Thyroid gland (tissue), 4 donors: ENCODE results near the gene TLCD4. TPM values are rescaled to one million over a fixed set of nuclear protein-coding genes. Genes with fewer than 3 reads are reported as not detected.

Experiments used
- DNase-seq, 2 donors: peaks; one replicate each; pipeline ENCODE4 v3.0.0-alpha.2; 2019
- H3K27ac ChIP-seq, 3 donors: fragments of 200-600 bp; sonication (generic); 1 replicate in 2 of 3; 2 replicates in 1 of 3; pipeline ENCODE4 v1.5.1; 2016 to 2019; ENCODE audit warnings: mild to moderate bottlenecking in 1 of 3, moderate library complexity in 1 of 3
- H3K27me3 ChIP-seq: fragments of 200-600 bp; sonication (generic); one replicate; pipeline ENCODE4 v1.5.1; 2019
- H3K36me3 ChIP-seq, 2 donors: fragments of 200-600 bp; sonication (generic); one replicate each; pipeline ENCODE4 v1.5.1; 2016 to 2019
- H3K4me1 ChIP-seq, 2 donors: fragments of 200-600 bp; sonication (generic); one replicate each; pipeline ENCODE4 v1.5.1; 2017 to 2019
- H3K4me3 ChIP-seq, 3 donors: fragments of 200-600 bp; sonication (generic); replicated peaks in 1 of 3; 1 replicate in 2 of 3; 2 replicates in 1 of 3; pipeline ENCODE4 v1.5.1; 2016; ENCODE audit warnings: mild to moderate bottlenecking in 1 of 3
- H3K9me3 ChIP-seq: fragments of 200-600 bp; sonication (generic); one replicate; pipeline ENCODE4 v1.5.1; 2017
- POLR2A ChIP-seq, 2 donors: fragments of 450-650 bp; IDR thresholded peaks; one replicate each; pipeline ENCODE4 v1.6.1; 2017; ENCODE audit warnings: antibody characterized with exemption in 2 of 2, mild to moderate bottlenecking in 2 of 2, moderate library complexity in 1 of 2
- WGBS, 2 donors: methylation state at CpG; one replicate each; pipeline ENCODE4 v1.1.5; 2017; 5-methylcytosine and 5-hydroxymethylcytosine counted together
- intact Hi-C: fragments of 100-400 bp; cut with DNase I; formaldehyde crosslinking; loops from one replicate; pipeline ENCODE4 v1.15.1; 2023
- total RNA-seq, 4 donors: library from RNA; depleted of rRNA; stranded (reverse); fragments of >200 nt; gene quantifications; one replicate each; pipeline ENCODE4 v1.2.3, GENCODE V29; 2016
- TF ChIP-seq, protein P1 (sequence below), 6 experiments: fragments of 200-600 bp in 3 of 6; fragments of 450-650 bp in 3 of 6; sonication (generic) in 3 of 6; IDR thresholded peaks; one replicate each; pipeline ENCODE4 v1.5.1; 2016 to 2019; ENCODE audit warnings: antibody characterized with exemption in 6 of 6, mild to moderate bottlenecking in 2 of 6, inconsistent platforms in 1 of 6, moderate library complexity in 1 of 6

The TLCD4 gene
- total RNA-seq, 4 donors from 2014 or later = 12.6 to 30.6 (median 24.0) TPM

DNA sequence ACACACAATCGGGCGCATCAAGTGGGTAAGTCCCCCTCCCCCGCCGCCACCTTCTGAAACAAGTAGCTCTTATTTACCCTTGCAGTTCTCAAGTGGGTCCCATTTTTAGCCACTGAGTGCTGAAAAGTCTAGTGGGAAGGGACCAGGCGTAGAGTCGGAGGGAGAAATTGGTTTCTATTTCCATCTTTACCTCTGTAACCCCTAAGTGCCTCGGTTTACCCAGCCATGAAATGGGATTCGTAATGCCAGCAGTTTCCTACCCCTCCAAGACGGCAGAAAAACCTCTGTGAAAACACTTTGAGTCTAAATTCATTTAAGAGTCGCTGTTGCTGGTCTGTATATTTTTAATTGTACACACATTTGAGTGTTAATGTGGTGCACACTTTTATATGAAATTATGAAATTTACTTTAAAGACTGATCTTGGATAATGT is 928 bp downstream of the TLCD4 start:
- H3K9me3 ChIP-seq = no peaks in the 10 kb centered on the region
- H3K4me1 ChIP-seq = peaks cover 0 to 7% of the 10 kb centered on the region in 2 donors
- TF ChIP-seq POLR2A (IDR thresholded peaks at IDR 0.05) = no peak
- TF ChIP-seq, protein P1, sequence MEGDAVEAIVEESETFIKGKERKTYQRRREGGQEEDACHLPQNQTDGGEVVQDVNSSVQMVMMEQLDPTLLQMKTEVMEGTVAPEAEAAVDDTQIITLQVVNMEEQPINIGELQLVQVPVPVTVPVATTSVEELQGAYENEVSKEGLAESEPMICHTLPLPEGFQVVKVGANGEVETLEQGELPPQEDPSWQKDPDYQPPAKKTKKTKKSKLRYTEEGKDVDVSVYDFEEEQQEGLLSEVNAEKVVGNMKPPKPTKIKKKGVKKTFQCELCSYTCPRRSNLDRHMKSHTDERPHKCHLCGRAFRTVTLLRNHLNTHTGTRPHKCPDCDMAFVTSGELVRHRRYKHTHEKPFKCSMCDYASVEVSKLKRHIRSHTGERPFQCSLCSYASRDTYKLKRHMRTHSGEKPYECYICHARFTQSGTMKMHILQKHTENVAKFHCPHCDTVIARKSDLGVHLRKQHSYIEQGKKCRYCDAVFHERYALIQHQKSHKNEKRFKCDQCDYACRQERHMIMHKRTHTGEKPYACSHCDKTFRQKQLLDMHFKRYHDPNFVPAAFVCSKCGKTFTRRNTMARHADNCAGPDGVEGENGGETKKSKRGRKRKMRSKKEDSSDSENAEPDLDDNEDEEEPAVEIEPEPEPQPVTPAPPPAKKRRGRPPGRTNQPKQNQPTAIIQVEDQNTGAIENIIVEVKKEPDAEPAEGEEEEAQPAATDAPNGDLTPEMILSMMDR (IDR thresholded peaks at IDR 0.05) = no peak
- no peaks in the 10 kb centered on the region for H3K27me3 ChIP-seq
- 19 to 27% methylated on average over 7 to 10 of the region's 10 CpGs for WGBS, 2 donors
- peak; percentile 71 to 78 for DNase-seq
- peak overlapping the region in 2 of 3 donors; percentile 68 to 69 for H3K27ac ChIP-seq
- no peaks in the 10 kb centered on the region for H3K36me3 ChIP-seq
- H3K4me3 ChIP-seq = peak overlapping the region; percentile 31 to 85 (median 34)
- intact Hi-C loops = no loop called here

DNA sequence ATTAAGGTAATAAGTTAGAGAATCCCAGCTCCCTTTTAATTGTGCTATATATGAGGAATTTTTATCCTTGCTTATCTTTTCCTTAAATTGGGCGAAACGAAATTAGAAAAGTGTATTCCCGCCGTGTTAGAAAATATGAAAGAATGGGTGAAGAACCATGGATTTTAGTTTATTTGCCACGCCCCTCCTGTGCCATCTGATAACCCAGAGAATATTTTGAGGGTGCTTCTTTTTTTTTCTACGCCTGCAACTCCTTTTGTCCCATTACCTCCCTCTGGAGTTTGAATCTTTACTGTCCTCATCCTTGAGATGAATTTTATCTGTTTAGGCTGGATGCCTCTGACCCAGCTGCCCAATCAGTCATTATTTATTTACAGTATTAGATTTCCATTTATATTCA is 1.6 kb downstream of the TLCD4 start:
- no peak for DNase-seq
- H3K36me3 ChIP-seq = no peaks in the 10 kb centered on the region
- no peak for TF ChIP-seq POLR2A (IDR thresholded peaks at IDR 0.05)
- TF ChIP-seq, protein P1 (IDR thresholded peaks at IDR 0.05) = no peak
- peaks cover 0 to 7% of the 10 kb centered on the region in 2 donors for H3K4me1 ChIP-seq
- WGBS, 2 donors = 94 to 97% methylated on average over 6 of the region's 6 CpGs
- no peaks in the 10 kb centered on the region for H3K9me3 ChIP-seq
- H3K27ac ChIP-seq = no peak overlapping the region
- intact Hi-C loops = no loop called here
- no peaks in the 10 kb centered on the region for H3K27me3 ChIP-seq
- no peak overlapping the region for H3K4me3 ChIP-seq

- Histone ChIP-seq H3K4me3 (no peak overlapping the region), H3K27me3 (no peaks in the 10 kb centered on the region), H3K36me3 (no peaks in the 10 kb centered on the region), H3K9me3 (no peaks in the 10 kb centered on the region), H3K27ac (no peak overlapping the region), H3K4me1 (peaks cover 0 to 7% of the 10 kb centered on the region in 2 donors)
- intact Hi-C loops = no loop called here
- no peak for TF ChIP-seq POLR2A (IDR thresholded peaks at IDR 0.05)
- TF ChIP-seq, protein P1 (IDR thresholded peaks at IDR 0.05) = no peak
- no peak for DNase-seq
Observed at GRCh38 chr1:95119273-95119672, 2.1 kb downstream of the TLCD4 start.

DNA sequence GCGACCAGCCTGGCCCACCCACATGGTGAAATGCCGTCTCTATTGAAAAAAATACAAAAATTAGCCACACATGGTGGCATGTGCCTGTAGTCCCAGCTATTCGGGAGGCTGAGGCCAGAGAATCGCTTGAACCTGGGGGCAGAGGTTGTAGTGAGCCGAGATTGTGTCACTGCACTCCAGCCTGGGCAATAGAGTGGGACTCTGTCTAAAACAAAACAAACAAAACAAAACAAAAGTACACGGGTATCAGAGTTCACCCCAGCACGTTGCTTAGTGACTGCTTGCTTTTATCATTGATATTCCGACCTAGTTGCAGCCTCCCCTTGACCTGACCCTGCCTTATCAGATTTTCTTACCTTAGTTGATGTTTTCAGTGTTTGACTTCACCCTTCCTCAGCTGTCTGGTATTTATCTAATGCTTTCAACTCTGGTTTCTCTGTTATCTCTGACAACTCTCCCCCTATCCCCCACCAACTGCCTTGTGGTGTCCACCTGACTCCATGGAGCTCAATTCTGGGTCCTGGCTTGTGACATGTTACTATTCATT is 5.1 kb downstream of the TLCD4 start:
- no peaks in the 10 kb centered on the region for H3K27me3 ChIP-seq
- TF ChIP-seq, protein P1 (IDR thresholded peaks at IDR 0.05) = no peak
- no peak for TF ChIP-seq POLR2A (IDR thresholded peaks at IDR 0.05)
- intact Hi-C loops = no loop called here

DNA sequence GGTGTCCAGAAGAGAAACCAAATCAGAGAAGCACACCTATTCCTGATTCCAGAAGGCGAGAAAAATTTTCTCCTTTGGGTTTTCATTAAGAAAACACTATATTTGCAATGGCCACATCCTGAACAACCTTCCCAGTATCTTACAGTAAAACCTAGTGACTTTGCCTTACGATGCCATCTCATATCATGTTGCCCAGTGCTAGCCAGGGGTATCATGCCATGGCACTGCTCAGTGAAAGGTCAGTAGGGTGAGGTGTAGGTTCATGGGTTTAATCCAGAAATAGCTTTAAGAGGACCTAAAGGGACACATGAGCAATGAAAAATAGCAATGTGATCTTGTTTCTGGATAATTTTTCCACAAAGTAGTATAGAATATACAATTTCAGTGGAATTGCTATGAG is 7.2 kb downstream of the TLCD4 start:
- DNase-seq = no peak
- Histone ChIP-seq H3K27ac (no peak overlapping the region), H3K27me3 (no peaks in the 10 kb centered on the region), H3K9me3 (no peaks in the 10 kb centered on the region), H3K36me3 (no peaks in the 10 kb centered on the region), H3K4me1 (peaks cover 0 to 9% of the 10 kb centered on the region in 2 donors), H3K4me3 (no peak overlapping the region)
- intact Hi-C loops = no loop called here
- TF ChIP-seq, protein P1 (IDR thresholded peaks at IDR 0.05) = no peak
- TF ChIP-seq POLR2A (IDR thresholded peaks at IDR 0.05) = no peak
- WGBS, 2 donors = 90 to 95% methylated on average over 2 of the region's 2 CpGs

More for the DNA sequence above, 5.1 kb downstream of the TLCD4 start:
- Histone ChIP-seq H3K36me3 (no peaks in the 10 kb centered on the region), H3K9me3 (no peaks in the 10 kb centered on the region), H3K4me1 (peaks cover 0 to 12% of the 10 kb centered on the region in 2 donors), H3K4me3 (no peak overlapping the region), H3K27ac (no peak overlapping the region)
- WGBS, 2 donors = 76 to 82% methylated on average over 8 of the region's 8 CpGs
- no peak for DNase-seq
